ENCODE measurements around the gene TBC1D17.

DNA sequence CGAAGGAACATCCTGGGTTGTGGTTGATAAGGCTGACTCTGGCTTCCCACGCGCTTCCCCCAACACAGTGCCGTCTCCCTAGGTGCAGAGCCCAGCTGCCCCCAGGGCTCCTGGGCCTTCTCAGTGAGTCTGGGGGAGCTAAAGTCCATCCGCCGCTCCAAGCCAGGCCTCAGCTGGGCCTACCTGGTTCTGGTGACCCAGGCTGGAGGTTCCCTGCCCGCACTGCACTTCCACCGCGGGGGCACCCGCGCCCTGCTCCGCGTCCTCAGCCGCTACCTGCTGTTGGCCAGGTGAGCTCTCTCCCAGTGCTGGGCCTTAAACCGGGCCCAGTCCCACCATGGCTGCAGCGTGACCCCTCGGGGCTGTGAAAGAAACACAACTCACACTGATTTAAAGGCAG lies 3.7 kb downstream of the TBC1D17 start:
- TF ChIP-seq CTCF (IDR thresholded peaks at IDR 0.05) (no peak), POLR2A (IDR thresholded peaks at IDR 0.05) (no peak), POLR2AphosphoS5 (IDR thresholded peaks at IDR 0.05) (no peak)

All from stomach (tissue), 4 donors.